Fibroblast of peridontal ligament (primary cell): Measurements from ENCODE around the gene ZC3HAV1L.
"Not testable (repeated sequence)": the region's sequence is repeated elsewhere in the genome, so short reads cannot be mapped to it uniquely, and the experiment has no call there.

Source experiments
- DNase-seq: peaks from one replicate; pipeline ENCODE4 v3.0.0-alpha.2; 2010; ENCODE audit errors: extremely low read depth

The ZC3HAV1L gene

GRCh38 chr7:139018910-139019309 lies 16.9 kb downstream of the ZC3HAV1L start:
- DNase-seq, result no peak

- DNase-seq, result peak; percentile 77
Measured at GRCh38 chr7:139016931-139017511, 18.8 kb downstream of the ZC3HAV1L start.

DNA sequence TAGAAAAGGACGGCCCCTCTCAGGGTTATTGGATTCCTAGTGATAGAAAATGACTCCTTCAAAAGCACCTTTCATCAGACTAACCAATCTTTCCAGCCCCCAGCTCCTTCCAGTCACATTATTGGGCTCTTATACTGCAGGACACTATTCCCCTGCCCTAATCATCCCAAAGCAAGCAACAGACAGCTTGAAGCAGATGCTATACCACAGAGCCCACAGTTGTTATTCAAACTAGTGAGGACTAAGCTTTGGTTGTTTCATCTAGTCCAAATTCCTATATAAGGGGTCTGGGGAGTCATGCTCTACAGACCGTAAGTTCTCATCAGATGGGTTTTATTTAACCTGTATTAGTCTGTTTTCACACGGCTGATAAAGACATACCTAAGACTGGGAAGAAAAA lies 24.5 kb downstream of the ZC3HAV1L start:
- no peak for DNase-seq

DNA sequence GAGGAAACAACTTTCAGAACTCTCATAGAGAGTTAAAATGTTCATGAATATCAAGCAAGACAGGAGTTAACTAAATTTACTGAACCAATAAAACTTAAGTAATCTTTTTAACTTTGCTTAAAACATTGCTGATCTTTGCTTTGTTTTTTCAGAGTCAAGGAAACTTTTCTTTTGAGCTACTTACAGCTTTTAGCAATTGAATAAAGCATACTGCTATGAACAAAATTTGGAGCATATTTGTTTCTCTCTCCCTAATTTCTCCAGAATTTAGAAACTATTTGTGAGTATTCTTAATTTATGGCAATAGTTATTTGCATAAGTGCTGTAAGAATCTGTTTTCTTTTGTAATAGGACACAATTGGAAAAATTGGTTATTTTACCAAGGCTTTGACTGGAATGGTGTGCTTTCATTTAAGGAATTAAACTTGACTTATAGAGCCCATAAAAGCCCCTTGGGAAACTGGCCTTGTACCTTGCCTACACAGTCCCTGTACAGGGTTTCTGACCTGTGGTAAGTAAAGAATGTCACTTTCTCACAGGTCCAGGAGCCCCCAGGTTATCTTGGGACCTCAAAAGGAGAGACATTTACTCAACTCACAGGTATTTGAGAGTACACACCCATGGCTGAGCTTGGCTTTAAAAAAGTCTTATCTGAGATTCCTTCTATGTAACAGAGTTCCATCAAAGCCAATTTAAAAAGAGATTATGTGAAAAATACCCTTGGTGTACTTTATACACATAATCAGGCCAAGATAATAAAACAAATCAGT lies 31.3 kb downstream of the ZC3HAV1L start:
- DNase-seq, result peak; percentile 2

GRCh38 chr7:138999414-138999813 lies 36.4 kb downstream of the ZC3HAV1L start:
- no peak for DNase-seq

DNA sequence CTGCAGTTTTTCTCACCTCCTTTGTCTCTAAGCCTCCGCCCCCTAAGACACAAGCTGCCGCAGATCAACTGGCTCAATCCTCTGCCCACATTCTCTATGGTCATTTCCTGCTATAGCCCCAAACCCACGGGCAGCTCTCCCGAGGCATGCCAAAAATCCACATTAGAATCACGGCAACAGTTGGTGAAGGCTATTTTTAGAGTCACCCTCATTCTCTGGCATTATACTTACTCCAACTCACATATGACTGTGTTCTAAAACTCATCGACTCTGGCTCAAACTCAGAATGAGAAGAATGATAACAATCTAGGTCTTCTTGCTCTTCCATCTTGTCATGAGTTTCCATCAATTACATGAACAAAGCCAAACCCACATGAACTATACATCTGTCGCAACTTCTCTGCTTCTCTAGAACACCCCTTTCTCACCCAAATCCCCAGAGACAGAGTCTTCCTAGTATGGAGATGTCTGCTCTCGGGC lies 43.8 kb downstream of the ZC3HAV1L start:
- peak; percentile 85 for DNase-seq

DNA sequence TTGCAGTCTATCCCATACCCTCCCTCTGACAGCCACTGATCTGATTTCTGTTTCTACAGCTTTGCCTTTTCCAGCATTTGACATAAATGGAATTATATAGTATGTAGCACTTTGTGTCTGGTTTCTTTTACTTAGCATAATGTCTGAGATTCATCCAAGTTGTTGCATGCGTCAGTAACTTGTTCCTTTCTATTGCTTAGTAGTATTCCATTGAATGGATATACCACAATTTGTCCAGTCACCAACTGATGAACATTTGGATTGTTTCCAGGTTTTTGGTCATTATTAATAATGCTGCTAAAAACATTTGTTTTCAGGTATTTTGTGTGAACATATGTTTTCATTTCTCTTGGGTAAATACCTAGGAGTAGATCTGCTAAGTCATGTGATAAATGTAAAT lies 48.2 kb downstream of the ZC3HAV1L start:
- no peak for DNase-seq

DNA sequence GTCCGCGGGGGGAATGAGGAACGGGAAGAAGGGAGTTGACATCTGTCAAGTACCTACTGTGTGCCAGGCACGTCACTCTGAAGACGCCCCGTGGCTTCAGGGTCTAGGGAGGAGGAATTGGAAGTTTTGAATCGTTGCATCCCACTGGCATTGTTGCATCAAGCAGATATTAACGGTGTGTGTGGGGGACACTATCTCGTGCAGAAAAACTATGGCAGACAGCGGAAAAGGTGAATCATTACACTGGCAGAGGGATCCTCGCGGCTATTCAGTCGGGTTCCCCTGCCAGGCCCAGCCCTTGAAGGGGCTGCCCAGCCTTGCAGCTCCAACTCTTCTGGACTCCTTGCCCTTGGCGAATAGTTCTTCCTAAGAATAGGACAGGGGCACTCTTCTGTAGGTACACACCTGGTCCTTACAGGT lies 53.6 kb downstream of the ZC3HAV1L start:
- no peak for DNase-seq

GRCh38 chr7:138981332-138982203 lies 54.3 kb downstream of the ZC3HAV1L start, which contains the start of gene KIAA1549:
Gene KIAA1549, minus strand, starts transcription at chr7:138981389. Its CDS starts 120 bp downstream, at chr7:138981269.
- peak; percentile 39 for DNase-seq

GRCh38 chr7:138980563-138981291 lies 55.1 kb downstream of the ZC3HAV1L start:
- no peak for DNase-seq

DNA sequence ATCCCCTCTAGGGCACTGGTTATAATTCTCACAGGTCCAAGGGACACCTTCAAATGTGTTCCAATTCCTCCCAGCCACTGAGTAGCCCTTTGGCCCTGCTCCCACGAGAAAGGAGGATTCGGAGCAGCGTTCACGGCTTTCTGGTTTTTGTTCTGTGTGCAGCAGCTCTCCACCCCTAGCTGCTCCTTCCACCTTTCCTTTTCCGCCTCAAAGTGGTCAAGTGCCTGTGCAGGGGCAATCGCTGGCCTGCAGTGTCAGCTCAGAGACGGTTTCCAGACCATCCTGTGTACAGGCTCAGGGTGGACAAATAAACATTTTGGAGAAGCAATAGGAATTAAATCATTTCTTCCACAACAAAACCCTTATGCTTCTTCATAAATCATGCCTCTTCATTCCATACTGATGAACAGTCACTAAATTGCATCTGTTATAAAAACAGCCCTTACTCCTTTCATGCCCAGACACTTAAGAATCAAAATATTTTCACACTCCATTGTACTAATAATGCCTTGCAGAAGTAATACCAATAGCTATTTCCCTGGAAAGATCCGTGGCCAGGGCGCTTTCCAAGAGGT lies 55.8 kb downstream of the ZC3HAV1L start:
- DNase-seq, result peak; percentile 19

DNA sequence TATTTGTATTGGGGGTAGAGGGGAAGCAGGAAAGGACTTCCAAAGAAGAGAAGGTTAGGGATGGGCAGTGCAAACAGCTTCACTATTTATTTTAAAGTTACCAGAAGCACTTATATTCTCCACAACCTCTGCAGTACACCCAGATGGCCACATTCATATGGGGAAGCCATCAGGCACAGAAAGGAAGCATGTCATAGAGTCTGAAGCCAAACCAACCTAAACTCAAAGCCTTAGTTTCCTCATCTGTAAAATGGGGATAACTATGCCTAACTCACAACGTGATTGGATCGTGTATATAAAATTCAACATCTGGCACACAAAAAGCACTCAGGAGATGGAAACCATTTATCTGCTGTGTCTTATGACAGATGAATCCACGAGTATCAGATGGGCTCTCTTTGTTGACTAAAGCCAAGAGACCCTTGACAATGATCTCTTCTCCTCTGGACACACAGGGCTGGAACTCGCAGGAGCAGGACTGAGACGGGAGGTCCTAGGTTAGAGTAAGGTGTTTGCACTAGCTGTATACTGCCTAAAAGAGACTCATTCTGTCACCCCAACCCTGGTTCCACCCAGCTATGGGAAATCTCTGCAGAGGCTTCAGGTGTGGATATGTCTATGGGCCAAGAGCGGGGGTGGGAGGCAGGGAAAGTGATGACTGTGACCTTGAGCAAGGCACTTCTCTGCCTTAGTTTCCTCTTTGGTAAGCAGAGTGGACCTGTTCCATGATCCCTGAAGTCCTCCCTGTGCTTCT lies 56.4 kb downstream of the ZC3HAV1L start:
- peak; percentile 13 for DNase-seq

- no peak for DNase-seq
Measured at GRCh38 chr7:138978541-138979184, 57.2 kb downstream of the ZC3HAV1L start.

DNA sequence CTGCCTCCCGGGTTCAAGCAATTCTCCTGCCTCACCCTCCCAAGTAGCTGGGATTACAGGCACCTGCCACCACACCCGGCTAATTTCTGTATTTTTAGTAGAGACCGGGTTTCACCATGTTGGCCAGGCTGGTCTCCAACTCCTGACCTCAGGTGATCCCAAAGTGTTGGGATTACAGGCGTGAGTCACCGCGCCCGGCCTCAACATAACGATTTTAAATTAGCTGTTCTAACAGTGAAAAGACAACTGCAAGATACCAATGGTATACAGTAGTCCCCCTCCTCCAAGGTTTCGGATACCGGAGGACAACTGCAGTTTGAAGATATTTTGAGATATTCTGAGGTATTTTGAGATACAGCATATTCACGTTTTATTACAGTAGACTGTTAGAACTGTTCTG lies 59.7 kb downstream of the ZC3HAV1L start:
- DNase-seq, result not testable (repeated sequence)
